ENCODE measurements around the gene SCRN1.

The SCRN1 gene

DNA sequence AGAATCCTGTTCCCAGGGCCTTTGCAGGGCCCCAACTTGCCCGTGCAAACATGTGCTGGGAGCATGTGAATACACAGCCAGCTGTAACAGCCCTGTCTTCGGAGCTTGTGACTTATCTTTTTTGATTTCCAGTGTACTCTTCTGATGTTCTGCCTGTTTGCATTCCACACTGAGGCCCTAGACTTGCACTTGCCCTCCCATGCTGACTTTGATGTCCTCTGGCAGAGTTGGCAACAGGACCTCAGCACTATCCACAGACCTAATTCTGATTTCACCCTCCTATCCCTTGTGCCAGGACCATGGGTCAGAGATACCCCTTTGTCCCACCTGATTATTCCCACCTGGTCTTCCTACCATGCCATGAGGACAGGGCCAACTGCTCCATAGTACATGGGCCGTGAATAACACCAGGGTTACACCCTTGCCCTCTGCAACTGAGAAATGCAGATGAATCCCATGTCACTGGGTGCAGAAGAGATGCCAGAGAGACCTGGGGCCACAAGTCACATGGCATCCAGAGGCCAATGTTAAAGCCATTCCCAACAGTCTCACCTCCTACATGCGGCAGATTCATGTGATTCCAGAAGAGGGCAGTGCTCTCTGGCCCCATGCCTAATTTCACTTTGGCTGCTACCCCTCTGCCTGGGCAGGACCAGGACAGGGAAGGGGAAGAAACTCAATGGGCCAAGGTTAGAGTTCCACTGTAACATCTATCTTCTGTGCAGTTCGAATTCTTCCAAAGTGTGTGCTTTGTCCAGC lies 43.0 kb downstream of the SCRN1 start:
- TF ChIP-seq, protein P1, sequence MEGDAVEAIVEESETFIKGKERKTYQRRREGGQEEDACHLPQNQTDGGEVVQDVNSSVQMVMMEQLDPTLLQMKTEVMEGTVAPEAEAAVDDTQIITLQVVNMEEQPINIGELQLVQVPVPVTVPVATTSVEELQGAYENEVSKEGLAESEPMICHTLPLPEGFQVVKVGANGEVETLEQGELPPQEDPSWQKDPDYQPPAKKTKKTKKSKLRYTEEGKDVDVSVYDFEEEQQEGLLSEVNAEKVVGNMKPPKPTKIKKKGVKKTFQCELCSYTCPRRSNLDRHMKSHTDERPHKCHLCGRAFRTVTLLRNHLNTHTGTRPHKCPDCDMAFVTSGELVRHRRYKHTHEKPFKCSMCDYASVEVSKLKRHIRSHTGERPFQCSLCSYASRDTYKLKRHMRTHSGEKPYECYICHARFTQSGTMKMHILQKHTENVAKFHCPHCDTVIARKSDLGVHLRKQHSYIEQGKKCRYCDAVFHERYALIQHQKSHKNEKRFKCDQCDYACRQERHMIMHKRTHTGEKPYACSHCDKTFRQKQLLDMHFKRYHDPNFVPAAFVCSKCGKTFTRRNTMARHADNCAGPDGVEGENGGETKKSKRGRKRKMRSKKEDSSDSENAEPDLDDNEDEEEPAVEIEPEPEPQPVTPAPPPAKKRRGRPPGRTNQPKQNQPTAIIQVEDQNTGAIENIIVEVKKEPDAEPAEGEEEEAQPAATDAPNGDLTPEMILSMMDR (IDR thresholded peaks at IDR 0.05) = peak; percentile 25
- no peak overlapping the region for H3K9ac ChIP-seq
- H3K4me1 ChIP-seq = no peaks in the 10 kb centered on the region
- H3K27ac ChIP-seq = no peak overlapping the region
- no peaks in the 10 kb centered on the region for H3K9me3 ChIP-seq (ENCODE audit: control insufficient read depth, low read length)
- H3K79me2 ChIP-seq = peaks cover 8% of the 10 kb centered on the region
- no peak overlapping the region for H3K4me2 ChIP-seq (ENCODE audit: low read length)
- no peak overlapping the region for H2AFZ ChIP-seq
- no peaks in the 10 kb centered on the region for H3K36me3 ChIP-seq (ENCODE audit: control insufficient read depth, insufficient read depth, low read length)
- H3K4me3 ChIP-seq (ENCODE audit: low read depth, low read length) = no peak overlapping the region
- no peaks in the 10 kb centered on the region for H3K27me3 ChIP-seq (ENCODE audit: control insufficient read depth, insufficient read depth, low read length)

DNA sequence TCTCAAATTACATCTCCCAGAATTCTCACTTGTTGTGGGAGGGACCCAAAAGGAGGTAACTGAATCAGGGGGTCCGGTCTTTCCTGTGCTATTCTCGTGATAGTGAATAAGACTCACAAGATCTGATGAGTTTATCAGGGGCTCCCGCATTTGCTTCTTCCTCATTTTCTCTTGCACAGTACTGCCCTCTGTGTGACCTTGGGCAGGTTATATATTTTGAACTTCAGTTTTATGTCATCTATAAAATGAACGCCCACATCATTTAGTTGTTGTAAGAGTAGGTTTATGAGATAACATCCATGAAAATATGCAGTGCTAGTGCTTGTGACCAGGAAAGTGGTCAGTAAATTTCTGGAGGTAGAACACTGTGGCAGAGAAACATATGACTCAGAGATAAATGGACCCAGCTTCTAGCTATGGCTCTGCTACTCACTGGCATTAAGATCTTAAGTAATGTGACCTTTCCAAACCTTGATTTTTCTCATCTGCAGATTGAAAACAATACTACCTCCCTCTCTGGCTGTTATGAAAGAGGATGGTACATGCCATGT lies 44.3 kb downstream of the SCRN1 start:
- Histone ChIP-seq H3K79me2 (peaks cover 8% of the 10 kb centered on the region), H3K4me1 (no peaks in the 10 kb centered on the region), H2AFZ (no peak overlapping the region), H3K4me3 (ENCODE audit: low read depth, low read length) (no peak overlapping the region), H3K27ac (no peak overlapping the region), H3K27me3 (ENCODE audit: control insufficient read depth, insufficient read depth, low read length) (no peaks in the 10 kb centered on the region), H3K9me3 (ENCODE audit: control insufficient read depth, low read length) (no peaks in the 10 kb centered on the region), H3K36me3 (ENCODE audit: control insufficient read depth, insufficient read depth, low read length) (no peaks in the 10 kb centered on the region), H3K9ac (no peak overlapping the region), H3K4me2 (ENCODE audit: low read length) (no peak overlapping the region)
- TF ChIP-seq, protein P1 (IDR thresholded peaks at IDR 0.05) = no peak

DNA sequence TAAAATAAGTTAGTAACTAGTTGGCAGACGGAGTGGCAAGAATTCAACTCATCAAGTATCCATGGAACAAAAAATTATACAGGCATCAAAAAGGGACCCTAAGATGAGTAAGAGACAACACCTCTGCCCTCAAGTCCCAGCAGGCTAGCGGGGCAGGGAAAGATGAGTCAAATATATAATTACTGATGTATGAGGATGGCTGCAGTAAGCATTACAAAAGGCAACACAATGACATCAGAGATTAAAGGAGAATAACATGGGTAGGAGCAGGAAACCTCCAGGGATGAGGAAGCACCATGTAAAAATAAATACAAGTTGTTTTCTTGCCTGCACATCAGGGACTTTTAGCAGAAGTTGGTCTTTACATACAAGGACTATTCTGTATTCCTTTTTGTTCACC lies 49.4 kb downstream of the SCRN1 start:
- H3K4me3 ChIP-seq (ENCODE audit: low read depth, low read length) = no peak overlapping the region
- H3K27ac ChIP-seq = no peak overlapping the region
- H3K36me3 ChIP-seq (ENCODE audit: control insufficient read depth, insufficient read depth, low read length) = no peaks in the 10 kb centered on the region
- H2AFZ ChIP-seq = no peak overlapping the region
- no peak overlapping the region for H3K4me2 ChIP-seq (ENCODE audit: low read length)
- H3K9me3 ChIP-seq (ENCODE audit: control insufficient read depth, low read length) = no peaks in the 10 kb centered on the region
- H3K9ac ChIP-seq = no peak overlapping the region
- H3K79me2 ChIP-seq = no peaks in the 10 kb centered on the region
- no peaks in the 10 kb centered on the region for H3K27me3 ChIP-seq (ENCODE audit: control insufficient read depth, insufficient read depth, low read length)
- TF ChIP-seq, protein P1 (IDR thresholded peaks at IDR 0.05) = no peak
- H3K4me1 ChIP-seq = no peaks in the 10 kb centered on the region

DNA sequence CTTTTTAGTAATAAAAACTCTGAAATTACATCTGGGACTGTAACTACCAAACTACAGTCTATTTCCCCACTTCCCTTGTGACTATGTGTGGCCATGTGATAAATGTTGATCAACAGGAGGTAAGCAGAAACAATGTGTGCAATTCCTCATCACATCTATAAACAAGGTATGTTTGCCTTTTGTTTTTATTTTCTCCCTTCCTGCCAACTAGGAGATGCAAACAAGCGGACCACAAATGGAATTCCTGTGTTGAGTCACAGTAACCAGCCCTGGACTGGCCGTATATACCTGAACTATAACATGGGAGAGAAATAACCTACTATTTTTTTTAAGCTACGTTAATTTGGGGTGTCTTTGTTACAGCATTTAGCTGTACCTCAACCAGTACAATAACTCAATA lies 52.5 kb downstream of the SCRN1 start:
- Histone ChIP-seq H3K4me3 (ENCODE audit: low read depth, low read length) (no peak overlapping the region), H3K4me2 (ENCODE audit: low read length) (no peak overlapping the region), H3K27me3 (ENCODE audit: control insufficient read depth, insufficient read depth, low read length) (no peaks in the 10 kb centered on the region), H3K4me1 (no peaks in the 10 kb centered on the region), H2AFZ (no peak overlapping the region), H3K9ac (no peak overlapping the region), H3K79me2 (no peaks in the 10 kb centered on the region), H3K9me3 (ENCODE audit: control insufficient read depth, low read length) (no peaks in the 10 kb centered on the region), H3K27ac (no peak overlapping the region), H3K36me3 (ENCODE audit: control insufficient read depth, insufficient read depth, low read length) (no peaks in the 10 kb centered on the region)
- TF ChIP-seq, protein P1 (IDR thresholded peaks at IDR 0.05) = no peak

DNA sequence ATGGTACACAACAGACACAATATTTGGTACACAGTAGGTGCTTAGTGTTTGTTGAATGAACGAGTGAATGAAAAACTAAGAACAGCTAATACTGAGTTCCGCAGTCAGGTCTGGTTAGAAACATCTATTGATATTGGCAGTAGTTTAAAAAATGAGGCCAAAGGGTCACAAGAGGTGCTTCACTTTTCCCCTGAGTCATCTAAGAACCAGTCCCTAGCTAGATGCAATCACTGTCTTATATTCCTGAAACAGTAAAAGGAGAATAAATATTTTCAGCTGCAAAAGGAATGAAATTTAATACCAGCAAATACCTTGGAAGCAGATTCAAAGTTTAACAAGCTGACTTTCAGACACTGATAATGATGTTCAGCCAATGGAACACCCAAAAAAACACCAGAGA lies 54.5 kb downstream of the SCRN1 start:
- Histone ChIP-seq H3K4me2 (ENCODE audit: low read length) (no peak overlapping the region), H3K79me2 (peaks cover 2% of the 10 kb centered on the region), H3K4me1 (no peaks in the 10 kb centered on the region), H3K27me3 (ENCODE audit: control insufficient read depth, insufficient read depth, low read length) (no peaks in the 10 kb centered on the region), H3K9ac (no peak overlapping the region), H3K4me3 (ENCODE audit: low read depth, low read length) (no peak overlapping the region), H3K27ac (peak overlapping the region; percentile 2), H3K9me3 (ENCODE audit: control insufficient read depth, low read length) (no peaks in the 10 kb centered on the region), H2AFZ (no peak overlapping the region), H3K36me3 (ENCODE audit: control insufficient read depth, insufficient read depth, low read length) (no peaks in the 10 kb centered on the region)
- TF ChIP-seq, protein P1 (IDR thresholded peaks at IDR 0.05) = no peak
